ENCODE results near the gene B4GALT5. TPM values are rescaled to one million over a fixed set of nuclear protein-coding genes. Genes with fewer than 3 reads are reported as not detected.

B4GALT5 gene
- polyA plus RNA-seq, 4 donors = 46.0 to 50.7 (median 46.6) TPM

DNA sequence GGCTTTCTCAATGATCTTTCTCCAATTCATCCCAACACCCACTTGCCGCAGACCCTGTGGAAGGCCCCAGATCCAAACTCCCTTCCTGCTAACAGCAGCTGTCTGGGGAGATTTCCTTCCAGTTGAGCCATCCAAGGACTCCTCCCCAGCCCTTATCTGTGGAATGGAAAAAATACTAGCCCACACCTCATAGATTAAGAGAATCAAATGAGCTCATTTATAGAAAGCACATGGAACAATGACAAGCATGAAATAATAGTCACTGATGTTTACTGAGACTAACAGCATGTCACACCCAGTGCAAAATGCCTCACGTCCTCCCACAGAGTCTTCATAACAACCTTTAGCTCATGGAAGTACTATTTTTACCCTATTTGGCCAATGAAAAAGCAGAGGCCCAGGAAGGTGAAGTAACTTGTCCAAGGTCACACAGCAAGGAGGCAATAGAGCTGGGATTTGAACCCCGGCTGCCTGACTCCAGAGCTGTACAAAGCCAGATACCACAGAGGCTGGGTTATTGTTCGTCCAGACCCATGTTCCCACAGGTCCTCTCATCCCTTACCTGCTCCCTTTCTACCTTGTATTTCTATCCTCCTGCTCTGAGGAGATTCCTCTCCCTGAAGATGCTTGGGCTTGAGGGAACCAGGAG is 122.3 kb downstream of the B4GALT5 start:
- no peak for DNase-seq (ENCODE audit: low read depth in 4 of 4, low spot score in 3 of 4)

DNA sequence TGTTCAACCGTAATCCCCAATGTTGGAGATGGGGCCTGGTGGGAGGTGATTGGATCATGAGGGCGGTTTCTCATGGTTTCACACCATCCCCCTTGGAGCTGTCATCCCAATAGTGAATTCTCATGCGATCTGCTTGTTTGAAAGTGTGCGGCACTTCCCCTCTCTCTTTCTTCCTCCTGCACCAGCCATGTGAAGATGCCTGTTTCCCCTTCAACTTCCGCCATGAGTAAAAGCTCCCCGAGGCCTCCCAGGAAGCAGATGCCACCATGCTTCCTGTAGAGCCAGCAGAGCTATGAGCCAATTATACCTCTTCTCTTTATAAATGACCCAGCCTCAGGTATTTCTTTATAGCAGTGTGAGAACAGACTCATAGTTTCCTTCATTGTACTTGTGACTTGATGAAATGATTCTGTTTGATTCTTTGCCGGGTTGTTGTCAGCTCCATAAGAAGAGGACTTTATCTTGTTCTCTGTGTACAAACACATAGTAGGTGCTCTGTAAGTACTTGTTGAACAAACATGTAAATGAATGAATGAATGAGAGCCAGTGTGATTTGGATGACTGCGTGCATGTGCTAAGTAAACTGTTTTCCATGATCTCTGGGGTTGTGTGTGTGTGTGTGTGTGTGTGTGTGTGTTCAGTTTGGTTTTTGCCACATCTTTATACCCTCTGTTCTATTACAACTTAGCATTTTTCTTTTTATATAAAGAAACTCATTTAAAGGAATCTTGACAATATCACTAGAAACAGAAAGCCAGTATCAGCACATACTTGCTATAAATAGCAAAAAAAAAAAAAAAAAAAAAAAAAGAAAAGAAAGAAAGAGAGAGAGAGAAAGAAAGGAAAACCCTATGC is 123.3 kb downstream of the B4GALT5 start:
- no peak for DNase-seq (ENCODE audit: low read depth in 4 of 4, low spot score in 3 of 4)

DNA sequence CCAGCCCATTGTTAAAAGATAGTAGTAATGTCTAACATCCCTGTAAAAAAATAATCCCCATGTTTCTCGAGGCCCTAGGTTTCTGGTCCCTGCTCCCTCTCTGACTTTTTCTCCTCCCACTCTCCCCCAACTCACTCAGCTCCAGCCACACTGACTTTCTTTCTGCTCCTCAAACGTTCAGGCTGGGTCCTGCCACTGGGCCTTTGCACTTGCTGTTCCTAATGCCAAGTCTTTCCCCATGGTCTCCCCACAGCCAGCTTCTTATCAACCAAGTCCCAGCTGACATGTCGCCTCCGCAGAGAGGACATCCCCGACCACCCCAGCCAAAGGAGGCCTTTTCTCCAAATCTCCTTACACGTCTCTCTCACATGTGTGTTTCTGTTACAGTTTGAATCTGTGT is 123.9 kb downstream of the B4GALT5 start:
- DNase-seq (ENCODE audit: low read depth in 4 of 4, low spot score in 3 of 4) = no peak

DNA sequence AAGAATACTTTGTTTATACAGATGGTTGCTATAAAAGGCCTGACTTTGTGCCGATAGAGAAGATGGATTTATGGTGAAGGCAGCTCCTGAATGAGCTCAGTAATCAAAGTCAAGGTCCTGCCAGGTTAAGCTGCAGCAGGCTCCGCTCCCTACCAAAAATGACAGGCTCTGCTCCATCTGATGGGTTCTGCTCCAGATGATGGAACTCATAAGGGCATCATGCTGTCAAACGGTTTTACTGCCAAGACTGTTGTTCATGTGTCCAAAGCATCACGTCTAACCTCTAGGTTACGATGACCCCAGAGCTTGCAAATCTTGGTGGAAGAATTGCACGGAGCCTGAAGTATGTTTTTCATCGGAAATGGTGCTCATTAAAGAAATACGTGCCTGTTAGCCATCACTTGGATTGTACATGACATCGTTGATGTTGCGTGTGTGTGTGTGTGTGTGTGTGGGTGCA is 126.5 kb downstream of the B4GALT5 start:
- DNase-seq (ENCODE audit: low read depth in 4 of 4, low spot score in 3 of 4) = peak in 3 of 4 donors; percentile 70 to 74 (median 73)

DNA sequence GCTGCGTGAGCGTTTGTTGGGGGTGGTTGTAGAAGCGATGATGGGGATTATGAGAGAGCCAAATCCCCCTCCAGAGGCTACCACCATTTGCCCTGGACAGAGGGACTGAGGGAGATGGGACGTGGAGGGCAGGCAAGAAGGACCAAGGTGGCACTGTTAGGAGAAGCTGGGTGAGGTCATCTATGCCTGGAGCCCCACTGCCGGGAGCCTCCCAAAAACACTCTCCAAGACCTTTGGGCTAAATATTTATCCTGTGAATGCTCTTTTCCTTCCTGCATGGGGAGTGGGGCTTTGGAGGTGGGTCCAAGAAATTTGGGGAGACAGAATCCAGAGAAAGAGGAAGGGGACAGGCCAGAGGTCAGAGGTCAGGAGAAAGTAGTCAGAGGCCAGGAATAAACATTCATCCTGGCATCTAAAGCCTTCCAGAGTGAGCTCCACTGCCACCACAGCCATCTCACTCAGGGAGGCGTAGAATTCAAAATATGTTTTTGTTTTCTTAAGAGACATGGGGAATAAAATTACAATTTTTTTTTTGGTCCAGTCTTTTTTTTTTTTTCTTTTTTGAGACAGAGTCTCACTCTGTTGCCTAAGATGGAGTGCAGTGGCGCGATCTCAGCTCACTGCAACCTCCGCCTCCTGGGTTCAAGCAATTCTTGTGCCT is 128.0 kb downstream of the B4GALT5 start:
- no peak for DNase-seq (ENCODE audit: low read depth in 4 of 4, low spot score in 3 of 4)

DNA sequence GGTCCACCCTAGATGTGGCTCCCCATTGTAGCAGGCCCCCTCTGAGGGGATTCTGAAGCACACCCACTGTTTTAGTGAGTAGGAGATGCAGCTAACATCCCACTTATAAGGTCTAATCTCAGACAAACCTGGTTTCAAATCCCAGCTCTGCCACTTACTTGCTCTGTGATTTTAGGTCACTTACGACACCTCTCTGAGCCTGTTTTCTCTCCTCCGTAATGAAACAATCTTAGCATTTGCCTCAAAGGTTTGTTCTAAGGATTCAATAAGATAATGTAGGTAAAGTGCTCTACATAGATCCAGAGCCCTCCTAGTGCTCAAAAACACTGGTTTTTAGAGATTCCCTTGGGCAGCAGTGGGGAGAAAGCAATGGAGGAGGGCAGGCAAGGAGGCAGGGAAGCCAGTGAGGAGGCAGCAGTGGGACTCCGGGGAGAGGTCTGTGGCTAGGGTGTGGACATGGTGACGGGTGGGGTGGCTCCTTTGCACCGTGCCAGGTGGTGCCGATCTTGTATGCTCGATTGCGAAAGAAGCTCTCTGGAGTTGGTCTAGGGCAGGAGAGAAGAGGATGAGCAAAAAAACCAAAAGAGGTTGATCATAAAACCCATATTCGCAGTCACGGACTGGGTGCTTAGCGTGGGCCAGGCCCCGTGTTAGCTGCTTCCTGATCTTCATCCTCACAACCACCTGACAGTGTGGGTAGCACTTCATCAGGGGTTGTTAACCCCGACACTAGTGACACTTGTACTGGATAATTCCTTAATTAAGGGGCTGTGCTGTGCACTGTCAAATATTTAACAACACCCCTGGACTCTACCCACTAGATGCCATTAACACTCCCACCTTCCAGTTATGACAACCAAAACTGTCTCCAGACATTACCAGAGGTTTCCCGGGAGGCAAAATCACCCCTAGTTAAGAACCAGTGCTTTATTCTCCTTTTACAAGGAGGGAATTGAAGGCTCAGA is 129.0 kb downstream of the B4GALT5 start:
- DNase-seq (ENCODE audit: low read depth in 4 of 4, low spot score in 3 of 4) = no peak

DNA sequence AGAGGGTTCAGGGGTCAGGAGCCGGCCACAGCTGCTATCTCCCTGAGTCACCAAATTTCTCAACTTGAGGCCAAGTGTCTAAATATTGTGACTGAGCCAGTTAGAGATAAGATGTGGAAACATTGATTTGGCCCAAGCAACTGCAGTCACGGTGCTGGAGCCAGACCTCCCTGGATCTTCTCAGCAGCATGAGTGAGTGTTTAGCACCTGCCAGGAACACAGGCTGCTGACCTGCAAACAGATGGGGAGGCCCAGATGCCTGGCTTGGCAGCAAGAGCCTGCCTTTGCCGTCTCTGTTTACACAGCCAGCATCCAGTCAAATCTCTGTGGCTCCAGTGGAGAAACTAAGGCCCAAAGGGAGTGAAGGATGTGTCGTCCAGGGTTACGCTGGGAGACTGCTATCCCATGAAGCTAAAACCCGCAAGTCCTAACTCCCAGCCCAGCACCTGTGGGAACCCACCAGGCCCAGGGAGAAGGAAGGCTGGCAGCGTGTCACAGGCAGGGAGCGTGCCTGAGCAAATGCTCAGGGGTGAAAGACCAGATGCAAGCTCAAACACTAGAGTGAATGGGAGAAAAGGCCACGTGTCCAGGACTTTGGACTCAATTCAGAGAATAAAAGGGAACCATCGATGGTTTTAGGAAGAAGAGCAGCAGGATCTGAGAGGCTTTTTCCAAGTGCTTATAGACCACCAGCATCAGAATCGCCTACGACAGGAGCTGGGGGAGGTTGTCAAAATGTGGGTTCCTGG is 129.8 kb downstream of the B4GALT5 start:
- no peak for DNase-seq (ENCODE audit: low read depth in 4 of 4, low spot score in 3 of 4)

DNA sequence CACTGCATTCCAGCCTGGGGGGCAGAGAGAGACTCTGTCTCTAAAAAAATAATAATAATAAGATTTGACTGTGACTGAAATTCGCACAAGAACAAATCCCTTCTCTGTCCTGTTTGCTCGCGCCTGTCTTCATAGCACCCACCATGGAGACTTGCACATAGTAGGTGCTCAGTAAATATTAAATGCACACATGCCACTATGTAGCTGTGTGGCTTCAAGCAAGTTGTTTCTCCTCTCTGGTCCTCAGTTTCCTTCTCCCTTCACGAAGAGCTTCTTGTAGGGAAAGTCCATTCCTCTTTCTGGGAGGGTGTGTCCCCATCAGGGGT is 130.4 kb downstream of the B4GALT5 start:
- no peak for DNase-seq (ENCODE audit: low read depth in 4 of 4, low spot score in 3 of 4)

Other genes with a start within 250 kb of the B4GALT5 start
- gene KCNB1, start 231.2 kb downstream of the B4GALT5 start, polyA plus RNA-seq (ENCODE audit: insufficient read length in 4 of 4) = 1 to 10 TPM in 1 of 4 donors, under 1 TPM in 3; 0.63 to 1.9 (median 0.74) TPM
- gene PTGIS, start 145.7 kb downstream of the B4GALT5 start, polyA plus RNA-seq (ENCODE audit: insufficient read length in 4 of 4) = 100 to 1,000 TPM in 1 of 4 donors, 10 to 100 TPM in 3; 30.9 to 134 (median 37.4) TPM
- gene SLC9A8, start 99.0 kb upstream of the B4GALT5 start, polyA plus RNA-seq (ENCODE audit: insufficient read length in 4 of 4) = 10 to 100 TPM in 1 of 4 donors, 1 to 10 TPM in 3; 4.5 to 11.2 (median 8.6) TPM
- 10 to 100 TPM in 2 of 4 donors, 1 to 10 TPM in 2; 8.7 to 10.7 (median 9.9) TPM for gene SPATA2, start 201.7 kb upstream of the B4GALT5 start, polyA plus RNA-seq (ENCODE audit: insufficient read length in 4 of 4)
- gene RNF114, start 222.5 kb upstream of the B4GALT5 start, polyA plus RNA-seq (ENCODE audit: insufficient read length in 4 of 4) = 10 to 100 TPM; 56.9 to 79.1 (median 65.5) TPM

Measured in left renal pelvis (tissue), 4 donors.